GM21515 (cell line): ENCODE measurements around the gene PNRC2.
A peak's percentile ranks its signal among the peaks of the same experiment; 100 is the strongest.
"Not testable (repeated sequence)": the region's sequence is repeated elsewhere in the genome, so short reads cannot be mapped to it uniquely, and the experiment has no call there.

Source experiments
- ATAC-seq: cut with Tn5 transposase; IDR thresholded peaks from one replicate; pipeline ENCODE4 v1.9.1; 2021; ENCODE audit not compliant: unreplicated experiment

Gene PNRC2

DNA sequence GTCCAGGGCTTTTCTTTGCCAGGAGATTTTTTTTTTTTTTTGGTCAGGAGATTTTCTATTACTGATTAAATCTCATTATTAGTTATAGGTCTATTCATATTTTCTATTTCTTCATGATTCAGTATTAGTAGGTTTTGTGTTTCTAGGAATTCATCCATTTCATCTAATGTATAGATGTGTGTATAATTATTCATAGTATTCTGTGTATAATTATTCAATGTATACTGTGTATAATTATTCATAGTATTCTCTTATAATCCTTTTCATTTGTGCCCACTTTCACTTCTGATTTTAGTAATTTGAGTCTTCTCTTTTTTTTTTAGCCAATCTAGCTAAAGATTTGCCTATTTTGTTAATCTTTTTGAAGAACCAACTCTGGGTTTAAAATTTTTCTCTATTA, 12.3 kb upstream of the PNRC2 start:
- ATAC-seq: no peak

GRCh38 chr1:23953020-23953419, 6.6 kb upstream of the PNRC2 start:
- no peak for ATAC-seq

GRCh38 chr1:23957096-23957495, 2.5 kb upstream of the PNRC2 start:
- ATAC-seq: no peak

GRCh38 chr1:23958040-23958809, 1.4 kb upstream of the PNRC2 start:
- not testable (repeated sequence) for ATAC-seq

DNA sequence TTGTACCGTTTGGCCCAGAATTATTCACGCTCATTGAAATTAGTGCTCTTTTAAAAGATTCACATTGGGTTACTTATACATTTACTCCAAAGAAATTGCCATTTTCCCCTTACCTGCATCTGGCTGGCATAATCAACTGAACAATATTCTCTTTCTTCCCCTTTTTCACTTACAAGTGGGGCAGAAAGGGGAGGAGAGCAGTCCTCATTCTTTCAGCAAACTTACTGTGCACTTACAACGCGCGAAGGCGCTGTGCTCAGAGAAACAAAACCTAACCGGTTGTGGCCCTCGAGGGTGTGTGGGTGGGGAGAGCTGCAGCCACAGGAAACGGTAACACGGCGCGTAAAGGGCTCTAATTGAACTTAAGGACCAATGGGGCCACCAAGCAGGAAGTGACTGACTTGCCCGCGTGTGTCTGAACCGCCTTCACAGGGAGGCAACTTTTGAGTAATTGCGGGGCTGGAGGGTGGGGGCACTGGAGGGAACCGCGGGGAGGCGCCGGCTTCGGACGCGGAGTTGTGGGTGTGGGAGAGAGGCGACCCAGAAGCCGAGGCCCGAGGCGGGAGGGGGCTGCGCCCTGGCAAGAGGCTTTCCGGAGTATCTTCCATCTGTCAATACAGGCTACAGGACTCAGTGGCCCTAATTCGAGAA, 693 bp upstream of the PNRC2 start:
- peak; percentile 63 for ATAC-seq

GRCh38 chr1:23960291-23961020, 828 bp downstream of the PNRC2 start:
- ATAC-seq: no peak

DNA sequence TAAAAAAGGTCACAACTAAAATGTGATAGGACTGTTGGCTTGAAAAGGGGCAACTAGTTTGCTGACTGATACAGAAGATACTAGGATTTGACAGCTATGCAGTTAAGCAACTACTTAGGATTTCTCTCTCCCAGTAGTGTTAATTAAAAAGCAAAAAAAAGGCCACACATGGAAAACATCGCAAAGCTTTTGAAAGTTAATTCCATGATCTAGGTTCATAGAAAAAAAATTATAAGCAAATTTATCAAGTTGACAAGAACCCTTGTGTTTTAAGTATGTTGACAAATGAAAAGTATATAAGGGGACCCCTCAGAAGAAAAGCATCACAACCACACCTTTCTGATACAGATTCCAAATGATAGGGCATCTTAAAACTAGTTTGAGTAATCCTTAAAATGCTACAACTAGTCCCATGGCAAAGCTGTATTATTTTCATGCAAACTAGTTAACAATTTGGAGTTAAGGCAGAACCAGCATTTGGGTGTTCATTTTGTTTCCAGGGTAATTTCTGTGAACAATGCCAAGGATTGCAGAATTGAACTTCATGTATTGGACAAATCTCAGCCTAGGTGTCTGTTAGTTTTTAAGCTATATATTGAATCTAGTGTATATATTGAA, 4.1 kb downstream of the PNRC2 start:
- ATAC-seq: no peak

- ATAC-seq: no peak
Observed at GRCh38 chr1:23964235-23964668, 4.6 kb downstream of the PNRC2 start.

DNA sequence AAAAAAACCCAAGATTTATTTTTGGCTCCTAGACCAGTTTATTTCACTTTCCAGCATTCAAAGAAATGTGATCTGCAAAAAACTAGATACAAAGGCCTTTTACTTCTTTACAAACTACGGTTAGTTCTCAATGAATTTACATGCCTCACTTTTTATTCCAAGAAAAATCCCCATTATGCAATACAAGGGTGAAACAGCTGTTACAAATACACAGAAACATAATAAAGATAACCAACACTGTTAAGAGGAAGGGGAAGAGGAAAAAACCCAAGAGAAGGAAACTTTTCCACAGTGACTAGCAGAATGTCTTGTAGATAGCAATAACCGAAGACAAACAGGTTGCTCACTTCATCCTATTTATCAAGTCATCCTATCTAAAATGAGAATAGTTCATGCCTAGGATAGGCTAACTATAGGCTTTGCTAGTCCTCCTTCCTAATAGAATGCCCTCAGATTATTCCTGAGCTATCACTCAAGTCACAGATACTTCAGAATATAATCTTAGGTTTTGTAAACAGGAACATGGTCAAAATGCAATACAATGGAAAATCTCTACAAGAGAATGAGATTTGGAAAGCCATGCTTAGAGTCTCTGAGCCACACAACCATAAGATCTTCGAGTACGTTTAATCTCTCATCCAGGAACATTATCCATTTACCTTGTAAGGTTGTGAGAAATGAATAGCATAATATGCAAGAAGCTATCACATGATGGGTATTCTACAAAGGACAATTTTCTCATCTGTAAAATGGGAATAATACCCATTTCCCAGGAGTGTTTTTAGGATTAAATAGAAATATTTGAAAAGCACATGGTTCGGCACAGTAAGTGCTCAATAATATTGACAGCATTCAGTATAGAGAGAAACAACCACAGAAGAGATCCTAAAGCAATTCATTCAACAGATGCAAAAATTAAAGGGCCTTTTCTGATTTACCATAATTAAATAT, 5.4 kb downstream of the PNRC2 start:
- ATAC-seq: no peak

GRCh38 chr1:23966973-23967493, 7.4 kb downstream of the PNRC2 start:
- ATAC-seq: no peak

- no peak for ATAC-seq
Observed at GRCh38 chr1:23967871-23968270, 8.2 kb downstream of the PNRC2 start.

GRCh38 chr1:23977187-23977853, 17.7 kb downstream of the PNRC2 start:
- ATAC-seq: no peak

DNA sequence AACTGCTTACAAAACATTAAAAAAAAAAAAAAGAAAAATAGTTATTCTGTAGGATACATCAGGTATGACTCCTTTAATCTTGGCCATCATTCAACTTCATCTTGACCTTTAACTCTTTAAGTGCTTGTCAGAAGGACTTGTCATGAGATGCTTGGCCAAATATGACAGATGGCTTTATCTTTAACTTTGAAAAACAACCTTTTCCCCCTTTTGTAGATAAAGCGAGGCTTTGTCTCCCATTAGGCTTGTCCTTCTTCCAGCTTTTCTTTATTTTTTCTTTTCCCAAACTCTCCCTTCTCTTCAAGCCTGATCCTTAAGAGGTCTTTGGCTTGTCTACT, 18.2 kb downstream of the PNRC2 start:
- ATAC-seq: no peak

DNA sequence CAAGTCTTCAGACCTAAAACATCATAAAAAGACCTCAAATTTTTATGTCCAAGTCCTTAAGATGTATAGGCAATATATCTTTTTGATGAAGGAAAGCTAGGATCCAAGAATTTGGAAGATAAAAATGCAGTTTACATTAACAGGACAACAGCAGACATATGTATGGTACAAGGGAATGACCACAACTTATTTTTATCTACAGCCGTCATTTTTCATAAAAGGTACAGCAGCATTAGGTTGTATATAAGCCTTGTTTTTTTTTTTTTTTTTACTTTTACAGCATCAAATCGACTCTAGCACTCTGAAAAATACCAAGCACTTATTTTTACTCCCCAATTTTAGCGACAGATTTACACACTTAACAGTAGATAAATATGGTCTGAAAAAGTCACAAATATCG, 19.2 kb downstream of the PNRC2 start:
- no peak for ATAC-seq

- ATAC-seq: no peak
Observed at GRCh38 chr1:23979387-23979880, 19.8 kb downstream of the PNRC2 start.

DNA sequence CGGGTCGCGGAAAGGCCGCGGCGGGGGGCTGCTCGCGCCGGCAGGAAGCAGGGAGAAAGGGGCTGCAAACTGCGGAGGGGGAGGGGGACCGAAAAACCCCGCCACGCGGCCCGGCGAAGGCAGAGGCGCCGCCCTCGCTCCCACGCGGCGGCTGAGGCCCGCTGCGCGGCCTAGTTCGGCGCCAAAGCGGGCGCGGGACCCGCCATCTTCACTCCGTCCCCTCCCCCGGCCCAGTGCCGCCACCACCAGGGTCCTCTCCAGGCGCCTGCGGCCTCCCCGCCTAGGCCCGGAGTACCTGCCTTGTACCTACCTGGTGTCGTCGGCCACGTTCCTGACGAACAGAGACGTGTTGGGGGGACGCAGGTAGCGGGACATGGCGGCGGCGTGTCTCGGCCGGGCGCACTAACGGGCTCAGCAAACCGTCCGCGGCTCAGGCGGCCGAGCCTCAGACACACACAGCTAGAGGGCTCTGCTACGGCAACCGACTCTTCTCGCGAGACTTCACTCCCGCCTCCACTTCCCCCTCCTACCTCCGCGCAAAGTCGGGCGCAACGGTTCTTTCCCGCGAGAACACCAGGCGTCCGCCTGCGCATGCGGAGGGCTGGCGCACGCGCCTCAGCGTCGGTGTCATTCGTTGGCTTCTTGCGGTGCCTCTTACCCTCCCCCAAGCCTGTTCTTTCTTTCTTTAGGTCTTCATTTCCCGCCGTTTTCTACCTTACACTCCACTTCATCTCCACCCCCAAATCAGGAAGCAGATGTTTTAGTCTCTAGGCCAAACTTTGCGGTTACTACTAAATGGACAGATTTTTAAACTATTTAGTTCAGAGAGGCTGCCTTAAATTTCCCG, 20.5 kb downstream of the PNRC2 start, which contains the start of gene SRSF10:
Gene SRSF10 (minus strand): TSS at position 447 of the 847 bp plus-strand sequence. CDS start 72 bp downstream, at position 375.
- peak; percentile 88 for ATAC-seq

DNA sequence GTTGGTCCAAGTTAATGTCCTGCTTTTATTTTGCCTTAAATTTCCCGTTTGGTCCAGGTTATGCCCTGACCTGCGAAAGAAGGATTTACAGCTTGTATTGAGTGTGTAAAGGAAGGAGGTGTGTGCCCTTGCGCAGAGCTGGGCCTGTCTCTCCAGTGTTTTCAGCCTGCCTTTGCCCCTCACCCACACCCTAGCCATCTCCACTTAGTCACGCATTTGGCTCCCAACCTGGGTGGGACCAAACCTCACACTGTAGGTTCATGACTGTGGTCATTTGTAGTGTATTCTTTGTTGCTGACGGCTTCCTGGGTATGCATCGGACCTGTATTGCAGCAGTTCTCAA, 21.1 kb downstream of the PNRC2 start:
- peak; percentile 37 for ATAC-seq

DNA sequence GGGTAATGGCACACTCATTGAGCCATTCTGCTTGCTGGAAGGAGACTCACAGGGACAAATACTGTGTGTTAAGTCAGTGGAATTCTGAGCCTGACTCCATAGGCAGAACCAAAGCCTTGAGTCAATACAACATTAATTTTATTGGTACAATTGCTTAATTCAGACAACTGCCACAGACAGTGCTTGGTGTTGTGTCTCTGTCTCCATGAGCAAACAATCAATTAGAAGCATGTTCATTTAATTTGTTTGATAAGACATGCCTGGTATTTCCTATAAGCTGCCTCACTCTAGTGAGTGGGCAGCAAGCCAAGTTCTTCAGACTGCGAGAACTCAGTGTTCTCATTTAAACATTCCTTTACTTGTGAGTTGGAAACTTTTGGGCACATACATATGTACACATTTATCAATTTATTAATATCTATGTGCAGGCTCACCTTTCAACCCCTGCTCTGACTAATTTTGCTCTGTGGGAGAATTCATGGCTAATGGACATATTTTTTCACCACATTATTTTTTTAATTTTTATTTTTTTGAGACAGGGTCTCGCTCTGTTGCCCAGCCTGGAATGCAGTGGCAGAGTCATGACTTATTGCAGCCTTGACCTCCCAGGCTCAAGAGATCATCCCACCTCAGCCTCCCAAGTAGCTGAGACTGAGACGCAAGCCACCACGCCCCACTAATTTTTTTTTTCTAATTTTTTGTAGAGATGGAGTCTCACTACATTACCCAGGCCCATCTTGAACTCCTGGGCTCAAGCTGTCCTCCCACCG, 25.0 kb downstream of the PNRC2 start:
- no peak for ATAC-seq
